HG03196 (cell line): ENCODE measurements around the gene CMSS1.
A peak's percentile ranks its signal among the peaks of the same experiment; 100 is the strongest.

Experiments
- ATAC-seq: cut with Tn5 transposase; IDR thresholded peaks from one replicate; pipeline ENCODE4 v1.9.1; 2021; ENCODE audit not compliant: unreplicated experiment

Gene CMSS1

GRCh38 chr3:99954914-99955644 lies 137.4 kb downstream of the CMSS1 start:
- no peak for ATAC-seq

DNA sequence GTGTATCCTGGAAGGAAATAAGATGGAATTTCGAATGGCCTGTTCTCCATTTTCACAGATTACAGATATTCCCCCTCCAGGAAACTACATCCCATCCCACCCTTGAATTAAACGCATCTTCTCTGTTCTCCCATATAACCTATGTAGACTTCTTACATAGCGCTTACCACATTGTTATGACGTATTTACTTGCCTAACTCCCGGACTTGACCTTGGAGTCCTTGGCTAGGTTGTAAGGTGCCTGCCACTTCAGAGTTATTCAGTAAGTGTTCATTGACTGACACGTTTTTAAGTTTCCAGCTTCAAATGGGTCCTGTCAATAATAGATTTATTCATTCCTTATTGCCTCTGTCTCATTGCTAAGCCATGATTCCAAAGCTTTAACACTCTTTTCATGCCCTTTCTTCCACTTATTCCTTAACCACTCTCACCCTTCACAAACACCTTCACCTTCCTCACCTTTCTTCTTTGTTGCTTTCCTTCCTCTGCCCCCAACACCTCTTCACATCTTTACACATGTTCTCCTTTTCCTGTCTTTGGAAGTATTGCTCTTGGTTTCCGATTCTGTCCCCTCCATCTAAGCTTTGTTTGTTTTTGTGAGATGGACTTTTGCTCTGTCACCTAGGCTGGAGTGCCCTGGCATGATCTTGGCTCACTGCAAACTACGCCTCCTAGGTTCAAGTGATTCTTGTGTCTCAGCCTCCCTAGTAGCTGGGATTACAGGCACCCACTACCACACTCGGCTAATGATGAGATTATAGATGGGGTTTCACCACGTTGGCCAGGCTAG lies 138.3 kb downstream of the CMSS1 start:
- no peak for ATAC-seq

- ATAC-seq: no peak
Measured at GRCh38 chr3:99957151-99957796, 139.6 kb downstream of the CMSS1 start.

DNA sequence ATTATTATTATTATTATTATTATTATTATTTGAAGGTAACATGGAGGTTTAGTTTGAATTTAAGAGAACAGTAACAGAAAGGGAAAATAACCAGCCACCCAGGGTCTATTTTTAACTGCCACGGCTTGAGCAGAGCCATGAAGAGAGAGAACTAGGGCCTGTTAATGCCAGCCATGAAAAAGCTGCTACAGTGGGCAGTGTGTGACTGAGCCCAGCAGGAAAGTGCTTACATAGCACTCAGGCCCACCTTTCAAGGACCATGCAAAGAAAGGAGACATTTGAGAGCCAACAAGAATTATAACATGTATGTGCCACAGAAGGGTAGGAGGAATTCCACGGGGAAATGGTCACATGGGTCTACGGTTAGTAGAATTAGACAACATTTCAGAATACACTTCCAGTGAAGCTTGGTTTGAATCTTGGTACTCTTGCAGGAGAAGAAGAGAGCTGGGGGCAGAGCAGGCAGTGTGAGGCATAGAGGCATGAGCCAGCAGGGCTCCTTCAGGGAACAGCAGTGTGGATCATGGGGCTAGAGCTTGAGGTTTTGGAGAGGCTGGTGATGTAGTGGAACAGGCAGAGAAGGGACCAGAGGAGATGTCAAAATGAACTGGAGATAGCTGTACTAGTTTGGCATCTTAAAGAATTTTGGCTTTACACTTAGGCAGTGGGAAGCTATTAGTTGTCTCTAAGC lies 140.7 kb downstream of the CMSS1 start:
- ATAC-seq: no peak

GRCh38 chr3:99960123-99960878 lies 142.6 kb downstream of the CMSS1 start:
- ATAC-seq: no peak

GRCh38 chr3:99960941-99961340 lies 143.3 kb downstream of the CMSS1 start:
- ATAC-seq: no peak

GRCh38 chr3:99961756-99962515 lies 144.3 kb downstream of the CMSS1 start:
- ATAC-seq: no peak

- no peak for ATAC-seq
Measured at GRCh38 chr3:99962703-99963102, 145.0 kb downstream of the CMSS1 start.

DNA sequence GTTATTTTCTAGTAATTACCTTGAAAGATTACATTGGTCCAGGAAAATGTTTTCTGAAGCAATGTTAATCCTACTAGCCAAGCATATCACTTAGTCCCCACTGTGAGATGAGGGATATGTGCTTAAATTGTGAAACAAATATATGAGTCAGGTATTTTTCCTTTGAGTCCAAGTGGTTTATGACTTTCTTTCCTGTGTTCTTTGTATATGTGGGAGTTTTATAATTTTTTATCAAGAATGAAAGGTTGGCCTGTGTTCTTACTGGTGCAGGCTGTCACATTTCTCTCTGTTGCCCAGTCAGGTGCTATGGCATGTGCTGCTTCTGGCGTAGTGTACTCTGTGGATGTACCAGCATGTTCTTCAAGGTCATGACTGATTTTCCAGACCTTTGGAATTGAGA lies 147.4 kb downstream of the CMSS1 start:
- ATAC-seq: no peak

DNA sequence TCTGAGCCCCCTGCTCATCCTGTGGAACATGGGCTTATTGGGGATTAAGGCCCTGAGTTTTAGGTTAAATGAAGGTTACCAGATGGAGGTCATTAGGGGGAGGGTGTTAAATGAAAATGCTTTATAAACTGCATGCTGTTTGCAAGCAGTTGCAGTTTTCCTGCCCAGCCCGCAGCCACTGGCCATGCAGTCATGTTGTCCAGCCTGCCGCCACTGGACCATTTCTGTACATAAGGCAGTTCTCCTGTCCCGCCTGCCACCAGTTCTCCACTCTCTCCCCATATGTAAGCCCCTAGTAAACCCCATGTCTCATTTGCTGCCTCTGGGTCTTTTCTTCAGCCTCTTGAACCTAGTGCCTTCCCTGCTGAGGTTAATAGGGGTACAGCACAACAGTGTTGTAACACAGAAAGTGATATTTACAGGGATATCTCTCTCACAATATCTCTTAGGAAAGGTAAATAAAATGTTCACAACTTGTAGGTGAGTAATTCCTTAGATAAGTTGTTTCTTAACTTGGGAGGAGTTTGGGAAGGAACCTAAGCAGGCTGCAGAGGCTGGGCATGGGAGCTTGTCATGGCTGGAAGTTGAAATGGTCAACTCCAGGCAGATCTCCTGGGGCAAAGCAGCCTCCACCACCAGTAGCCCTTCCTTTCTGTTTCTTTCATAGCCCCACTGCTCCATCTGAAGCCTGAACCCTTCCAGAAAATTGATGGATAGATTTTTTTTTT lies 148.2 kb downstream of the CMSS1 start:
- no peak for ATAC-seq

DNA sequence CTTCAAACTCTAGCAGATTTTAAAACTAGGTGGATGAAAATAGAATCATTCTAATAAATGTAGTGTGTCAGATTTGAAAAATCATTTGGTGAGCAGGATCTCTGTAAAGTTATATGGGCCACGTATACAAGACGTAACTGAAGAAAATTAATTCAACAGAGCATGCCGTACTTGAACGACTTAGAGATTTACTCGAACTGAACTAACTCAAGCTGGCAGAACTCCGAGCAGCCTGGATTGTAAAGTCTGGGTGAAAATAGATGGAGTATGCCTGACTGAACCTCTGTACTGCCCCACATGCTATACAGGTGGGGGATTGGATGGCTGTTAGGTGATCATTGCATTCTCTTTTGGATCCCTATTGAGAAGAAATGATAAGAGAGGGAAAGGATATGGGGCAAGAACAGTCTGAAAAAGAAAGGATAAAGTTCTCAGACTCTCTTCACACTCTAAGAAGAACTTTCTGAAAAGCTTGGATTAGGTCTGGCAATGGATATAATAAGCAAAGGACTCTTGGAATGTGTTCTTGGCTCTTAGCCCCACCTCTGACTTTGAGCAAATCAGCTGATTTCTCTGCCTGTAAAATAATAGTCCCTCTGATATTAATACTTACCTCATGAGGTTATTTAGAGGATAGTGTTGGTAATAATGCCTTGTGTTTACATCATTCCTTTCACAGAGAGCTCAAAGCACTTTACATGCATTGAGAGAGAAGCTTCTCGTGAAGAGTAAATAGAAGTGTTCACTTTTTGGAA lies 149.2 kb downstream of the CMSS1 start:
- ATAC-seq: no peak

GRCh38 chr3:99967796-99968195 lies 150.1 kb downstream of the CMSS1 start:
- ATAC-seq: no peak

DNA sequence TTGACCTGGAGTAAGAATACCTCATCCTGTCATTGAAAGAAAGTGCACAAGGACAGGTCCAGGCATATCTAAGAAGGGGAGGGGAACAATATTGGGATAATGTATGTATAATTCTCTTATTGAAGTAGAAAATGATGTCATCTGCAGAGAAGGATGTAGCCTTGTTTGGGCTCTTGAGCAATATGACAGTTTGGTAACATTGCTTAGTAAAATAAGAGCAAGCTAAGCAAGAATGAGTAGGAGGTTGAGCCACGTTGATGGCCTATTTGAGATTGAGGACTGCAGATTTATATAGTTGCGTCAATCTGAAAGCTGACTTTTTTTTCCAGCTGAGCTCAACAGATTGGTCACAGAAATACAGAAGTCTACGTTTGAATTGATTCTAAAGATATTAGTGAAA lies 151.5 kb downstream of the CMSS1 start:
- ATAC-seq: no peak

DNA sequence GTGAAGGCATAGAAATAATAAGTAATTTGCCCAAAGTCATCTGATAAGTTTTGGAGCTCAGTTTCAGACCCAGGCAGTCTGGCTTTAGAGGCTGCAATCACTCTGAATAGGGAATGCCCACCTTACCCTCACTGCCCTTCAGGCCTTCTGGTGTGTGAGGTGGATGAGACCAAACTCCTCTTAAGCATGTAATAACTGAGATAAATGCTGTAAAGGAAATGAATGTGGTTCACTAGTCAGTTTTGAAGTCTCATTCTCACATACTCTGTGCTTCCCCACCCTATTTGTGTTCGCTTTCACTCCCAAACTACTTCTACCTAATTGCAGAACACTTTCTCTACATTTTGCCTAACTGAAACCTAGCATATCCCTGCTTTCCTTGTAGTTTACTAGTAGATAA lies 152.5 kb downstream of the CMSS1 start:
- peak; percentile 75 for ATAC-seq

DNA sequence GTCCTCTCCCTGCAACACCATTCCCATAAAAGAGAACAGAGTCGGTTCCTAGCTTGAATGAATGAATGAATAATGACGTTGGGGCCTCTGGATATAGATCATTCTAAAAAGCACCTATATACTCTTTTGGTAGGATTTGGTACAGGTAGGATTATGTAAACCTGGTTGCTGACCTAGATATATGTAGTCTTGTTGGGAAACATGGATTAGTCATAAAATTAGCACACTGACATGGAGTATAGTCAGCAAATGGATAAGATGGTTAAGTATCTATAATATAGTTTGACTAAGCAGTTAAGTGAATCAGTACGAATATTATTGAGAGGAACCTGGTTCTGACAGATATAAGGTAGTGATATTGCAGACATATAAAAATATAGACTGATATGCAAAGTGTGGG lies 154.1 kb downstream of the CMSS1 start:
- no peak for ATAC-seq

GRCh38 chr3:99972380-99973104 lies 154.9 kb downstream of the CMSS1 start:
- ATAC-seq: no peak

GRCh38 chr3:99974989-99975388 lies 157.3 kb downstream of the CMSS1 start:
- no peak for ATAC-seq

DNA sequence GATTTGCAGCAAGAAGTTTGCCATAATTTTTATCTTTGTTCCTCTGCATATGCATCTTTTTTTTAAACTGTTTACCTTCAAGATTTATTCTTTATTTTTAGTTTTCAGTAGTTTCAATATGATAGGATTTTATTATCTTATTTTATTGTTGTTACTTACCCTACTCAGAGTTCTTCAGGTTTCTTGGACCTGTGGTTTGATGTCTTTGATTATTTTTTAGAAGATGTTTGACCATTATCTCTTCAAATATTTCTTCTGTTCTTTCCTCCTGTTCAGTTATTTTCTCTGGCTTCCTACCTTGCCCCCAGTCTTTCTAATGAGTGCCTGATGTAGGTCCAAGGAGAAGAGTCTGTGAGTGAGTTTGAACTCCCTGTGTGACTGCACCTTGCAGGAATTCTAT lies 158.9 kb downstream of the CMSS1 start:
- no peak for ATAC-seq
